ENCODE measurements around the gene EXT2. TPM values are rescaled to one million over a fixed set of nuclear protein-coding genes. Genes with fewer than 3 reads are reported as not detected.

The EXT2 gene
- total RNA-seq, 1 donor from 2014 or later: 95.6 TPM

GRCh38 chr11:44167046-44167445, 71.6 kb downstream of the EXT2 start:
- TF ChIP-seq CTCF (IDR thresholded peaks at IDR 0.05; ENCODE audit: insufficient read depth, low read length, severe bottlenecking): no peak
- FAIRE-seq (no peak), DNase-seq (ENCODE audit: low read depth) (no peak)
- H3K36me3 ChIP-seq (ENCODE audit: control insufficient read depth, insufficient read depth, low read length): no peaks in the 10 kb centered on the region
- no peak overlapping the region for H3K4me3 ChIP-seq (ENCODE audit: low read depth, low read length)
- H3K27me3 ChIP-seq (ENCODE audit: control insufficient read depth, insufficient read depth, low read length): no peaks in the 10 kb centered on the region

- no peaks in the 10 kb centered on the region for H3K27me3 ChIP-seq (ENCODE audit: control insufficient read depth, insufficient read depth, low read length)
- peaks cover 4% of the 10 kb centered on the region for H3K36me3 ChIP-seq (ENCODE audit: control insufficient read depth, insufficient read depth, low read length)
- no peak for TF ChIP-seq CTCF (IDR thresholded peaks at IDR 0.05; ENCODE audit: insufficient read depth, low read length, severe bottlenecking)
- FAIRE-seq (no peak), DNase-seq (ENCODE audit: low read depth) (no peak)
- H3K4me3 ChIP-seq (ENCODE audit: low read depth, low read length): no peak overlapping the region
Observed at GRCh38 chr11:44171518-44171917, 76.0 kb downstream of the EXT2 start.

- no peaks in the 10 kb centered on the region for H3K27me3 ChIP-seq (ENCODE audit: control insufficient read depth, insufficient read depth, low read length)
- no peak for TF ChIP-seq CTCF (IDR thresholded peaks at IDR 0.05; ENCODE audit: insufficient read depth, low read length, severe bottlenecking)
- FAIRE-seq (no peak), DNase-seq (ENCODE audit: low read depth) (no peak)
- peaks cover 4% of the 10 kb centered on the region for H3K36me3 ChIP-seq (ENCODE audit: control insufficient read depth, insufficient read depth, low read length)
- H3K4me3 ChIP-seq (ENCODE audit: low read depth, low read length): no peak overlapping the region
Observed at GRCh38 chr11:44172966-44173365, 77.5 kb downstream of the EXT2 start.

- Histone ChIP-seq H3K27me3 (ENCODE audit: control insufficient read depth, insufficient read depth, low read length) (no peaks in the 10 kb centered on the region), H3K4me3 (ENCODE audit: low read depth, low read length) (no peak overlapping the region), H3K36me3 (ENCODE audit: control insufficient read depth, insufficient read depth, low read length) (peaks cover 4% of the 10 kb centered on the region)
- TF ChIP-seq CTCF (IDR thresholded peaks at IDR 0.05; ENCODE audit: insufficient read depth, low read length, severe bottlenecking): no peak
- no peak for FAIRE-seq
- DNase-seq (ENCODE audit: low read depth): no peak
Observed at GRCh38 chr11:44174842-44175241, 79.4 kb downstream of the EXT2 start.

- FAIRE-seq (no peak), DNase-seq (ENCODE audit: low read depth) (no peak)
- no peaks in the 10 kb centered on the region for H3K27me3 ChIP-seq (ENCODE audit: control insufficient read depth, insufficient read depth, low read length)
- H3K4me3 ChIP-seq (ENCODE audit: low read depth, low read length): no peak overlapping the region
- peaks cover 4% of the 10 kb centered on the region for H3K36me3 ChIP-seq (ENCODE audit: control insufficient read depth, insufficient read depth, low read length)
- TF ChIP-seq CTCF (IDR thresholded peaks at IDR 0.05; ENCODE audit: insufficient read depth, low read length, severe bottlenecking): no peak
Observed at GRCh38 chr11:44176546-44177213, 81.2 kb downstream of the EXT2 start.

GRCh38 chr11:44177905-44178304, 82.4 kb downstream of the EXT2 start:
- H3K4me3 ChIP-seq (ENCODE audit: low read depth, low read length): no peak overlapping the region
- no peaks in the 10 kb centered on the region for H3K27me3 ChIP-seq (ENCODE audit: control insufficient read depth, insufficient read depth, low read length)
- peaks cover 1% of the 10 kb centered on the region for H3K36me3 ChIP-seq (ENCODE audit: control insufficient read depth, insufficient read depth, low read length)
- FAIRE-seq (no peak), DNase-seq (ENCODE audit: low read depth) (no peak)
- TF ChIP-seq CTCF (IDR thresholded peaks at IDR 0.05; ENCODE audit: insufficient read depth, low read length, severe bottlenecking): no peak
